Measurements from ENCODE around the gene POLR2M. TPM values are rescaled to one million over a fixed set of nuclear protein-coding genes. Genes with fewer than 3 reads are reported as not detected.

The POLR2M gene
- polyA plus RNA-seq, 1 of the 3 experiments (the other 2 are of a cell fraction), result 160 TPM

DNA sequence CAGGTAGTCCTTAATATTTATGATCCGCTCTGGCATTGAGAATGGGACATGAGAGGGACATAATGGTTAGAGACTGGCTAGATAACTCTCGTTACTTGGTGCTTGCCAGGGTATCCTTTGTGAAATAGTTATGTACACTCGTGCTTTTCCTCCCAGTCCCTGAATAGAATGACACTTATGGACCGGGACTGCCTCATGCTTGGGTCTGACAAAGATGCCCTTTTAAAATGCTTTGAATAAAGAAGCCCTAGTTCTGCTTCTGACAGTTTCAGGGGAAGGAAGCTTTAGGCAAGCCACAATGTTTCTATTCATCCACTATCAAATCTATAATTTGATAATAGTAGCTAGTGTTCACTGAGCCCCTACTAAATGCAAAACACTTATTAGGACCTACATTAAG lies 29.4 kb downstream of the POLR2M start:
- H3K79me2 ChIP-seq (ENCODE audit: insufficient read depth), result no peaks in the 10 kb centered on the region
- no peaks in the 10 kb centered on the region for H3K9me3 ChIP-seq
- no peaks in the 10 kb centered on the region for H4K20me1 ChIP-seq (ENCODE audit: insufficient read depth)
- TF ChIP-seq JUND (IDR thresholded peaks at IDR 0.05) (no peak), FOXM1 (IDR thresholded peaks at IDR 0.05; ENCODE audit: low read depth) (no peak), GABPA (IDR thresholded peaks at IDR 0.05; ENCODE audit: low read depth) (no peak), USF2 (IDR thresholded peaks at IDR 0.05; ENCODE audit: borderline replicate concordance, low read depth, low read length) (no peak), SMC3 (IDR thresholded peaks at IDR 0.05; ENCODE audit: low read depth, low read length) (no peak), RXRA (IDR thresholded peaks at IDR 0.05; ENCODE audit: borderline replicate concordance, low read depth) (no peak), IRF3 (IDR thresholded peaks at IDR 0.05; ENCODE audit: low read depth, low read length) (no peak), GATA2 (CRISPR knock-in tag; IDR thresholded peaks at IDR 0.05) (no peak), TEAD4 (IDR thresholded peaks at IDR 0.05; ENCODE audit: borderline replicate concordance, insufficient read depth) (no peak), EP300 (IDR thresholded peaks at IDR 0.05; ENCODE audit: borderline replicate concordance in 1 of 2, low read depth in 1 of 2, low read length in 1 of 2) (no peak), PBX3 (IDR thresholded peaks at IDR 0.05) (no peak), MEF2A (IDR thresholded peaks at IDR 0.05; ENCODE audit: borderline replicate concordance, low read depth) (no peak), RAD21 (IDR thresholded peaks at IDR 0.05; ENCODE audit: low read length) (no peak), MXI1 (IDR thresholded peaks at IDR 0.05; ENCODE audit: low read depth, low read length) (no peak)
- TF ChIP-seq, protein P1, sequence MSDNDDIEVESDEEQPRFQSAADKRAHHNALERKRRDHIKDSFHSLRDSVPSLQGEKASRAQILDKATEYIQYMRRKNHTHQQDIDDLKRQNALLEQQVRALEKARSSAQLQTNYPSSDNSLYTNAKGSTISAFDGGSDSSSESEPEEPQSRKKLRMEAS (IDR thresholded peaks at IDR 0.05; ENCODE audit: low read depth), result no peak
- H3K4me1 ChIP-seq (ENCODE audit: control insufficient read depth in 1 of 2, insufficient read depth in 2 of 2, low read depth in 1 of 2, low read length in 1 of 2), result peaks cover 9% of the 10 kb centered on the region in 2 experiments; a peak in 3 of 4 replicates
- no peak overlapping the region for H2AFZ ChIP-seq (ENCODE audit: low read depth)
- WGBS (ENCODE audit: low lambda C conversion rate), result 87% methylated on average over 4 of the region's 4 CpGs
- CTCF ChIA-PET, result interaction anchor here (0.7 to 6.9 kb wide), 6 partner anchors 15 to 1216 kb away, joined by 3 to 58 read pairs (median 32); no protein-coding TSS in a partner anchor
- H3K4me3 ChIP-seq (ENCODE audit: low read depth in 2 of 2, low read length in 1 of 2), result no peak overlapping the region
- H3K9ac ChIP-seq, result no peak overlapping the region
- no peak for DNase-seq
- H3K9me2 ChIP-seq, result no peaks in the 10 kb centered on the region
- peaks cover 30% of the 10 kb centered on the region for H3F3A ChIP-seq (replicated peaks; ENCODE audit: insufficient read depth)
- H3K36me3 ChIP-seq (replicated peaks in 1 of 2; ENCODE audit: control insufficient read depth in 1 of 2, insufficient read depth in 2 of 2, low read length in 1 of 2), result no peaks in the 10 kb centered on the region
- POLR2A ChIA-PET, result no interaction called here
- no peaks in the 10 kb centered on the region for H3K27me3 ChIP-seq (ENCODE audit: insufficient read depth)
- H3K27ac ChIP-seq (ENCODE audit: low read depth in 2 of 2, low read length in 1 of 2), result no peak overlapping the region
- no peak overlapping the region for H3K4me2 ChIP-seq

DNA sequence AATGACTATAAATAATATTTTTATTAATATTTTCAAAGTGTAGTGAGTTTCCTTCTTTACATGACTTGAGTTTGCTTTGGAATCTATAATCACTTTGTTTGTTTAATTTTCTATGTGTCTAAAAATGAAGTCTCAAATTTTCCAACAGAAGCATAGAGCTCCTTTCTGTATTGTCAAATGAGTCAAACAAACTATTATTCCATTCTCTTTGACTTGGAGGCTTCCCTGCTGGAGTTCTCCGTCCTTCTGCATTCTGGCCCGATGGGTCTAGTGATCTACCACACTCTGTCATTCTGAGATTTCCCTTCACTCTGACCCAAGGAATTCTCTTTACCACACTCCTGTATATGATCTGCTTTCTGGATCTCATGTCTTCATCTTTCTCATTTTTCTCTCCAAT lies 30.1 kb downstream of the POLR2M start:
- Histone ChIP-seq H3K27me3 (ENCODE audit: insufficient read depth) (no peaks in the 10 kb centered on the region), H3K36me3 (replicated peaks in 1 of 2; ENCODE audit: control insufficient read depth in 1 of 2, insufficient read depth in 2 of 2, low read length in 1 of 2) (no peaks in the 10 kb centered on the region), H3K4me2 (no peak overlapping the region), H4K20me1 (ENCODE audit: insufficient read depth) (no peaks in the 10 kb centered on the region), H3K9me2 (no peaks in the 10 kb centered on the region), H2AFZ (ENCODE audit: low read depth) (no peak overlapping the region), H3K9me3 (no peaks in the 10 kb centered on the region), H3K4me1 (ENCODE audit: control insufficient read depth in 1 of 2, insufficient read depth in 2 of 2, low read depth in 1 of 2, low read length in 1 of 2) (peaks cover 7 to 9% of the 10 kb centered on the region in 2 experiments; a peak in 3 of 4 replicates), H3K79me2 (ENCODE audit: insufficient read depth) (no peaks in the 10 kb centered on the region), H3K9ac (no peak overlapping the region), H3F3A (replicated peaks; ENCODE audit: insufficient read depth) (peaks cover 30% of the 10 kb centered on the region), H3K27ac (ENCODE audit: low read depth in 2 of 2, low read length in 1 of 2) (no peak overlapping the region), H3K4me3 (ENCODE audit: low read depth in 2 of 2, low read length in 1 of 2) (no peak overlapping the region)
- ChIA-PET CTCF (interaction anchor here (0.7 to 6.9 kb wide), 4 partner anchors 15 to 1216 kb away, joined by 3 to 58 read pairs (median 28); partner anchors contain the start of gene ALDH1A2), POLR2A (no interaction called here)
- TF ChIP-seq RFX5 (IDR thresholded peaks at IDR 0.05; ENCODE audit: low read length) (no peak), NFIC (IDR thresholded peaks at IDR 0.05; ENCODE audit: borderline replicate concordance) (no peak), EP300 (IDR thresholded peaks at IDR 0.05; ENCODE audit: borderline replicate concordance in 1 of 2, low read depth in 1 of 2, low read length in 1 of 2) (no peak), MEF2A (IDR thresholded peaks at IDR 0.05; ENCODE audit: borderline replicate concordance, low read depth) (no peak), SIN3A (IDR thresholded peaks at IDR 0.05; ENCODE audit: borderline replicate concordance, low read depth, low read length) (no peak), CTCF (IDR thresholded peaks at IDR 0.05) (no peak), GATA2 (CRISPR knock-in tag; IDR thresholded peaks at IDR 0.05) (no peak), EZH2phosphoT487 (IDR thresholded peaks at IDR 0.05; ENCODE audit: borderline replicate concordance, low read depth) (no peak), RAD21 (IDR thresholded peaks at IDR 0.05; ENCODE audit: low read length) (no peak), FOSL2 (IDR thresholded peaks at IDR 0.05; ENCODE audit: borderline replicate concordance, low read depth) (no peak), IRF3 (IDR thresholded peaks at IDR 0.05; ENCODE audit: low read depth, low read length) (no peak)
- 94% methylated on average over 2 of the region's 2 CpGs for WGBS (ENCODE audit: low lambda C conversion rate)
- no peak for DNase-seq

Data from SK-N-SH (cell line).